Activated CD4-positive, alpha-beta T cell treated with anti-CD3 and anti-CD28 coated beads, Interleukin-10, Interleukin-2, amounts not matched to agents 100 ng/mL and 50 ng/mL, durations not matched to agents 16 hours and 8 hours (primary cell): ENCODE data around the gene TWIST2.

Source experiments
- DNase-seq: peaks from one replicate; pipeline ENCODE4 v3.0.0-alpha.2; 2020

The TWIST2 gene

DNA sequence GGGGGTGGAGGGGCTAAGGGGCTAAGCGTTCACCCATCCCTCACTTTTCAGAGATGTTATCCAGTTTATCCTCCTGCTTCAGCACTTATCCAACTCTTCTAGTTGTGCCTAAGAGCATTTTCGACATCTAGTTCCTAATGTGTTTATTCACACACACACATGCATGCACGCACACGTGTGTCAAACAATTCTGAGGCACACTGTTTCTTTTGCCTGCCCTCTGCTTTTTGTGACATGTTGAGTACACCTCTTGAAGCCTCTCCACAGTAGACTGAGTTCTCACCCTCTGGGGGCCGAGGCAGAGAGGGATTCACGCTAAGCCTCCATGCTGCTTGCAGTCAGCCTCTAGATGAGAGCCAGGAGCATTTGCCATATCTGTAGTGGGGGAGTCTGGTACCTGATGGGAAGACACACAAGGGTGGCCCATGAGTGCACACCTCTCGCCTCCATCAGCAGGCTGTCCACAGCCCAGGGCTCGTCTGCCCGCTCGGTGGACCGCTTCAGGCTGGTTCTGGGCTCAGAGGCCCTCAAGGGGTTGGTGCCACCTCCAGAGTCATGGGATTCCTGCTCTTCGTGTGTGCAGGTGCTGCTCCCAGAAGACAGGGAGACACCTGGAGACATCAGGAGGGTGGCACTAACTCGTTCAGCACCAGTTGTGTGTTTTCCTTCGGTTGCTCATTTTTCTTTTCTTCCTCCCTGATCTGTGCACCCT lies 11.9 kb downstream of the TWIST2 start:
- DNase-seq = no peak

DNA sequence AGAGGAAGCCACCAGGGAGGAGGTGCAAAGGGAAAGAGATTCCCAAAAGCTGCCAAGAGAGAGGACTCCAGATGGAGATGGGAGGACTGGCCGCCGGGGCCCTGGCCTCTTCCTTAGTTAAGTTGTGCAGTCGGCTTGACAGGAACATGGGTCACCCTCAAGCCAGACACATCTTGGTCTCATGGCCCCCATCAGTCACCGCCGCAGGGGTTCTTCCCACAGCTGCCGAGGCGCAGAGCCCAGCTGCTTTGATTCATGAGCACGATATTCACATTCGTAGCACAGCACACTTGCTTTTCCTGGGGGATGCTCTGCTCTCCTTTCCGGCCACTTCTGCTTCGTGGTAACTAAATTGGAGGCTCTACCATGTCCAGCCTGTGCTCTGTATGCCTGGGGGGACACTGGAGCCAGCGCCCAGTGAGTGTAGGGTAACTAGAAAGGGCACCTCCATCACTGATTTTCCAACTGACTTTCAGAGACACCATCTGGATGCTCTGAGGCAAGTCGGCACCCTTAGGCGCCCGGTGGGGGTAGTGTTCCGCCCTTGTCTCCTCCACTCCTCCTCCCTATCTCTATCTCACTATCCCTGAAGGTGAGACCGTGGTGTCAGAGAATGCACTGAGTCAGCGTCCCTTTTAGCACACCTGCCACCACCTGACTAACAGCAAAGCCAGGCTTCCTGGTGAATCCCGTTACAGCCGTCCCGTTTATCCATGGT lies 13.3 kb downstream of the TWIST2 start:
- no peak for DNase-seq

DNA sequence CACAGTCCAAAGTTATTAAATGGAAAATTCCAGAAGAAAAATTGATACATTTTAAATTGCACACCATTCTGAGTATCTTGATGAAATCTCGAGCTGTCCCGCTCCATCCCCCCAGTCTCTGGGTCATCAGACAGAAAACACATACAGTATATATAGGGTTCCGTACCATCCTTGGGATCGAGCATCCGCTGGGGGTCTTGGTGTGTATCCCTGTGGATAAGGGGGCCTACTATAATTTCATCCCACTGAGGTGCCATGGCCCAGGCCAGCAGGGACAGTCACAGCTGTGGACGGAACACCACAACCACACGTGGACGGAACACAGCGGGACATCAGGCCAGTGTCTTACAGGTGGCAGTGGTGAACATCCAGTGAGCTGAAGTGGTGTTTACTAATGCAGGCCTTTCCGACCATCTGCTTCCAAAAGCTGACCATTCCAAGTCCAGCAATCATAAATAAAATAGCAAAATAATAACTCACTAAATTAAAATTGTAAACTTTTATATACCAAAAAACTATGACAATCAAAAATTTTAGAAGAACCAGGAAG lies 14.0 kb downstream of the TWIST2 start:
- no peak for DNase-seq

DNA sequence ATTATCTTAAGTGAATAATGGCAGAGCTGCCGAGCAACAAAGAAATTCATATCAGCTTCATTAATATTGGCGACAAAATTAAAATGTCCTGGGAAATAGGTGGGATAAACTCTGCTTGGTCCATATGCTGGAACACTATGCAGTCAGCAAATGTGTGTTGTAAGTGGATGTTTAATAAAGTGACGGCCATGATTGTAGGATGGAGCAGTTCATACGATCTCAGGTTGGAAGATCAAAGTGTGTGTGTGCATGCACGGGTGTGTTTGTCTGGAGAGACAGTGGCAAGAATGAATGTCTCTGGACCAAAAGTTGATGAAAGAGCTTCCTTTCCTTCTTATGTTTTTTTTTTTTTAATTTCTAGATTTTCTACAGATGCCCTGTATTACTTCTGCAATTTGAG lies 14.8 kb downstream of the TWIST2 start:
- no peak for DNase-seq

DNA sequence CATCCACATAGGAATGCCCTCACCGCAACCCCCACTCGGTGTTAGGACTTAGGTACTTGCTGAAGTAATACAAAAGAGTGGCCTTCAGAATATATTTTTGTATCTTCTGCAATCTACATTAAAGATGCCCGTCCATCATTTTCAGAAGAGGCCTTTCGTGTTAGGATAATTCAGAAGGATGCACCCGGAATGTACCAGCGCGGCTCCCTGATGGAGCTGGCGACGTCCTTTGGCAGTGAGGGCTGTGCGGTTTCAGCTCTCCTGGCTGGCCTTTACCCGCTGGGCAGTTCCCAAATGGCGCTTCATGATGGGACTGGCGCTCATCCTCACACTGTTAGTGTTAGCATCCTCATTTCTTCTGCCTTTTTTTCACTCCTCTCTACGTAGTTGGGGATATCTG lies 15.3 kb downstream of the TWIST2 start:
- DNase-seq = no peak

DNA sequence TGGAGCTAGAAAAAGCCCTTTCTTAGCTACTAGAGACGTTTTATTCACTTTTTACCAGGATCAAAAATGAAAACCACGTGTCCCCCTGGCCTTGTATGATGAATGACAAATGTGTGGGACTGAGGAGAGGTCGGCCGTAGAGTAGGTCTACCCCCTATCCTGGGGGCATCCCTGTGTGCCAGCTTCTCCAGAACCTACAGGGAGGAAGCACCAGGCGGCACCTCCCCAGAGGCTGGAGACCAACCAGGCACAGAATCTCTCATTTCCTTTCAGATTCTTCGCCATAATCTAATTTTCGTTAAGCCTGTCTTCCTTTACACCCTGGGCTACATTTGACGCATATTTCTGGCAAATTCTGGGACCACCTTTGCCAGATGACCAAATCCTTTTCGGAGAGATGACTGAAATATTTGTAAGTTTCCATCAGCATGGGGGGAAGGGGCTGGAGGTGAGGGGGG lies 15.9 kb downstream of the TWIST2 start:
- no peak for DNase-seq

DNA sequence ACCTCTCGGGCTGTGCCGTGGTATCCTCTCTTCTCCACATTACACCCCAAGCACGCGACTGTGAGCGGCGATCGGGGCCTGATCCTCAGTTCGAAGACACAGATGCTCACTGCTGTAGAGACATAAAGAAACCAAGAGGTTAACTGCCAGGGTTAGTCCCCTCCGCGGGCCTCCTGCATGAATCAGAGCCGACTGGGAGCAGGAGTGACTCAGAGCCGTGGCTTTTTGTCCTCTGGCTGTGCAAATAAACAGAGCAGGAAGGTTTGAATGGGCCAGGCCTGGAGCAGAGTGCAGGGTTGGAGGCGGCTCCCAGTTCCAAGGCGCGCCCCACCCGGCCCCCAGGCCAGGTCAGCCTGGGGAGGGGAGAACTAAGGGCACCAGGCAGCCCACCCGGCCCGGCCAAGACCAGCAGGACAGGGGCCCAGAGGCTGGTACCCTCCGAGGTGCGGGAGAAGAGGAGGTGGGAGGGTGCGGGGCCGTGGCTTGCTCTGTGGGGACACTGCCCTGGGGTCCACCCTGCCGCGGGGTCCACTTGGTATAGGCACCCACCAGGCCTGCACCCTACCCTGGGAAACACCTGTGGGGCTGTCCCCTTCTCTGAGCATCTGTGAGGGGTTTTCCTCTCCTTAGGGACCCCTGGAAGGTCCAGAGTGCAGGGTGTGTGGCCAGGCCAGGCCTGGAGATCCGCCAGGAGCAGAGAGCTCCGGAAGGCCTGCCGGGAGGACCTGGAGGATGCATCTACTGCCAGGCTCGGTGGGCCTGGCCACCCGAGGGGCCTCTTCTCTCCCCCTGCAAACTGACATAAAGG lies 16.5 kb downstream of the TWIST2 start:
- DNase-seq = peak; percentile 63

DNA sequence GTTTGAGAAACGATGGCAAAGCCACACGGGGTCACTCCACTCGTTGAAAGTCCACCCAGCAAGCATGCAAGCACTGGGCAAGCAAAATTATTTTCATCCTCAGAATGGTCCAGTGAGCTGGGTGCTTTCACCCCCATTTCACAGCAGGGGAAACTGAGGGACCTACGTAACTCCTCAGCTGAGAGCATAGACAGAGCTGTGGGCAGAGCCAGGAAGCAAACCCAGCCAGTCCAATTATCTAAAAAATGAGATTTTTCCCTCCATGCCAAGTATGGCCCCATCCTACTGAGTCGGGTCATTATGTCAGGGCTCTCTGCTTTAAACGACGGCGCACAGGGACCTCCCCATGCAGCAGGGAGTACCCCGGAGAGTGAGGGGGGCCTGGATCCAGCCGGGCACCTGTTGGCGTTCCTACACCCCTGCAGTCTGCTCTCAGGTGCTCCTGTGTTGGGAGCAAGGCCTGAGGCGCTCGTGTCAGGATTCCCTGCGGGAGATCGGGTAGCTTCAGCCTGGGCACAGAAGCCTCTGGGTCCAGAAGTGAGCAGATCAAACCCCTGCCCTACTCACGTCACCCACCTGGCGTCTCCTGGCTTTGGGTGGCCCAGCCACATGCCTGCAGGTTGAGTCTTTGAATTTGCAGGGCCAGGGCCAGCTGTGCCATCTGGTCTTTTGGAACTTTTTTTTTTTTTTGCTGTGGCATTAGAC lies 17.3 kb downstream of the TWIST2 start:
- no peak for DNase-seq

DNA sequence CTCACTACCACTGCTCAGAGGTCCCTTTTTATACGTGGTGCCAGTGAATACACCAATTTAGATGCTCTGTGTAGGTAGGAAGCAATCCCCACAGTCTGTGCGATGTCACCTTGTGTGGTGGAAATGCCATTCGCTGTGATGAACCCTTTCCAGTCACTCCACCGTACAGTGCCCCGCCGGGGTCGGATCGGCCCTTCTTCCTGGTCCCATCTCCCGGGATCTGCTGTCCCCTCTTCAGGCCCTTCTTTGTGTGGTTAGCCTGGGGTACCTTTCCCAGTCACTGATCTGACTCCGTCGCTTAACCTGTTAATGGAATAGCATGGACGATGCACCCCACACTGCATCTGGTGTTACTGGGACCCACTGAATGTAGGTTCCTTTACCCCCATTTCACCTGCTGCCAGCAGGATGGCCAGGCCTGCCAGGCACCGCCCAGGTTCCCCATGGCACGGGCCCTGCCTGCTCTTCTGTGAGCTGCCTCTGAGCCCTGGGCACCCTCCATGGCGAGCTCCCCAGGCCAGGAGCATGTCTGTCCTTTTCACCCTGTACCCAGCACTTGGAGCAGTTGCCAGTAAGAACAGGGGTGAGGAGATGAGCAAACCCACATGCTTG lies 18.0 kb downstream of the TWIST2 start:
- no peak for DNase-seq

DNA sequence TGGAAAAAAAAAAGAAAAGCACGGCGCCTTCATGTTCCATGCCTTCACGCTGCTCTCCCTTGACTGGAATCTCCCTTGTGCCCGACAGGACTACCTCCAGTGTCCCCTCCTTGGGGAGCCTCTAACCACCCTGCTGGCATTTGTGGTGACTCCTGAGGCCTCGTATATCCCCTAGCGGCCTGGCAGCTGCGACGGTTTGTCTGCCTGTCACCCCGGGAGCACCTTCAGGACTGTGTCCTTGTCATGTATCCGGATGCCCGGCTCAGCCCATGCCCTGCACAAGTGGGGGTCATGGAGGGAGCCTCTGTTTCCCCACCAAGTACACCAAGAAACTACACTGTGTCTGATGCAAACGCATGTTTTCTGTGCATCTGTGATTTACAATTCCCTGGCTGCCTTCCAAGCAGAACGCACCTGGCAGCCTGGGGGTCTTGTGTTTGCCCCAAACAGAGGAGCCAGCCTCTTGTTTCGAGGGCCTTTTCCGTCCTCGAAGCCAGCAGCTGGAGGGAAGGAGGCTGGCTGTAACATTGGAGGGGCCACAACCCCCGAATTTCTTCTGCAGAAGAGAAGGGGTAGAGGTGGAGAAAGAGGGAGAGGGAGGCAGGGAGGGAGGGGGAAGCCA lies 18.9 kb downstream of the TWIST2 start:
- no peak for DNase-seq

DNA sequence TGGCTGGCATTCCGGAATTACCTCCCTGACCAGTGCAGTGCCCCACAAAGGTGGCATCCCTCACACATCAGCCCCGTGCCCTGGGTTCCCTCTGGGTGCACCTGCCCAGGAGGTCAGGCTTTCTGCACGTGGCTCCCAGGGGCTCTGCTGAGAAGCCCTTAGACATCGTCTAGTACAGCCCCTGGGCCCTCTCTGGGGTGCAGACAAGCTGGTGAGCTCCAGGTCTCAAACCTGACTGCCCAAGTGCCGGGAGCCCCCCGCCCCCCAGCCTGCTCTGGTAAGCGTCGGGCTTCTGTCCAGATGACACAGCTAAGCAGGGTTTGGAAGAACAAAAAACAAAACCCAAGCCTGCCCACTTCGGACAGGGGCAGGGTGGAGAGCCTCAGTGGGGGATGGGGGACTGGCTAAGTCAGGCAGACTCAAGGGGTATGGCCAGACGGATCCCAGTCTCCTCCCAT lies 20.2 kb downstream of the TWIST2 start:
- no peak for DNase-seq

DNA sequence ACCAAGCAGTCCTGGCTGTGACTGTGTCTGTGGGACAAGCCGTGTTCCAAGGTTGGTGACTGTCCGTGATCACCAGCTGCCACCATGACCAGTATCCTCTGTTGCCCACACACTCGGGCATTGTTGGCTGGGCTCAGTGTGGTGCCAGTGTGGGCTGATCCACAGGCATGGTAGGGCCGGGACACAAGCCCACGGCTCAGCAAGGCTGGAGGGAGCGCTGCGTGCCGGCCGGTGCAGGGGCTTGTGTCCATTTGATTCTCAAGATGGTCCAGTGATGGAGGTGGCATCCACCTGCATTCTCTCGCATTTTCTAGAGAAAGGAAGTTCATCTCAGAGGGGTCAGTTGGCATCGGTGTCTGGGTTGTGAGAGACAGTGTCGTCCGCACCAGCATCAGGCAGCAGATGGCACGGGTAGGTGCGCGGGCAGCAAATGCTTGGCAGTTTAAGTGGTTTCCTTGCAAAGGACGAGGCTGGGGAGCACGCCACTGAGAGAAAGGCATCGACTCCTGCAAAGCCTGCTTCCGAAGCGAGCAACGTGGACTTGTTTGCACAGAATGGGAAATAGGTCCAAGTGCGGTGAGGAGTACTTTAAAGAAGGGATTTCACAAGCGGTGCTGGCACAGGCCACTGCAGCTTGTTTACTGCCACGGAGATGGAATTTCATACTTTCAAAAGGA lies 20.9 kb downstream of the TWIST2 start:
- no peak for DNase-seq

DNA sequence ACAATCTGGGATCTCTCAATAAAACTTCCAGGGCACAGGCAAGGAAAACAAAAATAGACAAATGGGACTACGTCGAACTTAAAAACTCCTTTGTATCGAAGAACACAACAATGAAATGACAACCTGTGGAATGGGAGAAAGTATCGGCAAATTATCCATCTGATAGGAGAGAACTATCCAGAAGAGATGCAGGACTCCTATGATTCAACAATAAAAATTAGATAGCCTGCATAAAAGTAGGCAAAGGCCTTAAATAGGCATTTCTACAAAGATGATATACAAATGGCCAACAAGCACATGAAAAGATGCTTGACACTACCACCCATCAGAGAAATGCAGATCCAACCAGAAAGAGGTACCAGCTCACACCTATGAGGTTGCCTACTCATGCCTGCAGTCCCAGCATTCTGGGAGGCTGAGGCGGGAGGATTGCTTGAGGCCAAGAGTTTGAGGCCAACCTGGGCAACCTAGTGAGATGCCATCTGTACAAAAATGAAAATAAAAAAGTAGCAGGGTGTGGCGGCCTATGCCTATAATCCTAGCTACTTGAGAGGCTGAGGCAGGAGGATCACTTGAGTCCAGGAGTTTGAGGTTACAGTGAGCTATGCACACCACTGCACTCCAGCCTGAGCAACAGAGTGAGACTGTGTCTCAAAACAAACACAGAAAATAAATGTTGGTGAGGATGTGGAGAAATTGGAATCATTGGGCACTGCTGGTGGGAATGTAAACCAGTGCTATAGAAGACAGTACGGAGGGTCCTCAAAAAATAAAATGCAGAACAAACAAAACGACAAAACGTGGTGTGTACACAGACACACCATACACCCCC lies 21.6 kb downstream of the TWIST2 start:
- no peak for DNase-seq

DNA sequence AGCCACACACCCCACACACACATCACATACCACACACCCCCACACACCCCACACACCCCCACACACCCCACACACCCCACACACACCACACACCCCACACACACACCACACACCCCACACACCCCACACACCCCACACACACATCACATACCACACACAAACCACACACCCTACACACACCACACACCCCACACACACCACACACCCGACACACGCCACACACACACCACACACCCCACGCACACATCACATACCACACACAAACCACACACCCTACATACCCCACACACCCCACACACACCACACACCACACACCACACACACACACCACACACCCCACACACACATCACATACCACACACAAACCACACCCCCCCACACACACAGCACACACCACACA lies 22.4 kb downstream of the TWIST2 start:
- DNase-seq = no peak

DNA sequence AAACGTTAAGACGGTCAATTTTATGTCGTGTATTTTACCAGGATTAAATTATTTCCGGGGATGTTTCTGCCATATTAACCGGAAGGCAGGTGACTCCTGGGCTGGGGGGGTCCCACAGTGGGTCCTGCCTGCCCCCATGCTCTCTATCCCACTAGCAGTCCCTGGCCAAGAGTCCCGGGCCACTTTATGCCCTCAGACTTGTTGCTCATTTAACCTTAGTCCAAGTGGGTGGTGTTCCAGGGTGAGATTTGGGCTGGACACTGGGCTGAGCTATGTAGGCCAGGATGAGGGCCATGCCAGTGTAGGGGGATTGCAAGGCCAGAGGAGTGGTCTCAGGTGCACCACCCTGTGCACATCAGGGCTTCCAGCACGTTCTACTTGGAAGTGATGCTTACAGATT lies 24.1 kb downstream of the TWIST2 start:
- no peak for DNase-seq

DNA sequence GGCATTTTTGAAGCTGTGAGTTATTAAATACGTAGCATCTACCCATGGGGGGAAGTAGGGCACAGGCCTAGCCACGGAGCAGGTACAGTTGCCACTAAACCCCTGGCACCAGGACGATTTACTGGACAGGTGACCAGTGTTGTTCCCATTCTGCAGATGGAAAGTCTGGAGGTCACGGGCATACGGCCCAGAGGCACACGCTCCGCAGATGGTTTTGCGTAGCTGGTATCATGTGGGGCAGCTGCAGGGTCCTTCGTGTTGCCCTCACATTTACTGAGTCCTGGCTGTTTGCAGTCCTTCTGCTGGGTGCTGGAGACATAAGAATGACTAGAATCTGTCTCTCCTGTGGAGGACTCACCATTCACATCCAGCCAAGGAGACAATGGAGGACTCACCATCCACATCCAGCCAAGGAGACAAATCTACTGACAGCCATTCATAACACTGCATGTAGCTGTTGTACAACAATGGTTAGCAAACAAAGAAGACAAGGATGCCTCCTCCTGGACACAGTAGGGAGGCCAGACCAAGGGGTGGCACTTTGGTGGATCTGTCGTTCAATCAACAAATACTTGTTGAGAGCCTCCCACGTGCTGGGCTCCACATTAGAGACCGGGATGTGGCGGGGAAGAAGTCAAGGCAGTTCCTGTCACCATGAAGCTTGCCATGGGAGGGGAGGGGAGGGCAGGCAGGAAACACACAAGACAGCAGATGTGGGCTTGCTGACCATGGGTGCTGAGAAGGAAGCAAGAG lies 24.9 kb downstream of the TWIST2 start:
- no peak for DNase-seq

DNA sequence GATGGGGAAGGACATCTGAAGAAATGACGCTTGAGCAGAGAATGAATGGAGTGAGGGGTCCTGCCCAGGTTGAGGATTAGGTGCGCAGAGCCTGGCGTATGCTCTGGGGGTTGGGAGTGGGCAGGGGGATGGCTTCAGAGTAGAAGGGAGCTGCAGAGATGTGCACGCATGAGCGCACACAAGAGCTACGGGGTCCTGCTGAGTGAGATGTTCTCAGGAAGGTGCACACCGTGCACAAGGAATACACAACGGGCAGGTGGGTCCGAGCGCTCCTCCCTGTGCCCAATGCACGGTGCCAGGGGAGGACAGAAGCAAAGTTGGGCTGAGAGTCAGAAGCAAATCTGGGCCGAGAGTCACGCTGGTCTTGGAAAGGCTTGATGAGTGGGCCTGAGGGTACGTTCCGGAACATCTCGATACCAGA lies 25.5 kb downstream of the TWIST2 start:
- no peak for DNase-seq

DNA sequence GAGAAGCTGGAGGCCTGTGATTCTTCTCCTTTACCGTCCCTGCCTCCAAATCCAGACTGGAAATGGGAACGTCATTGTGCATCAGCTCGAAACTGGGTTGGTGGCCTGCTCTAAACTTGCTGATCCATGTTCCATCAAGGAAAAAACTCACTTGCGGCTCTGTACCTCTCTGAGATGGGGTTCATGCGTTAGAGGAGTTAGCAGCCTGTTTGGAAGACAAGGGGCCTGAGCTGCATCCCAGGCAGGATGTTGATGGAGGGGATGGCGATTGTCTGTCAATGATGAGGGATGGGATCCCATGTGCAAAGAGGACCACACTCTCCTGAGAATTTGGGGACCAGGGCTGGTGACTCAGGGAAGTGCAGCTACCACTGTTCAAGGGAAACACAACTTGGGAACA lies 26.0 kb downstream of the TWIST2 start:
- no peak for DNase-seq

DNA sequence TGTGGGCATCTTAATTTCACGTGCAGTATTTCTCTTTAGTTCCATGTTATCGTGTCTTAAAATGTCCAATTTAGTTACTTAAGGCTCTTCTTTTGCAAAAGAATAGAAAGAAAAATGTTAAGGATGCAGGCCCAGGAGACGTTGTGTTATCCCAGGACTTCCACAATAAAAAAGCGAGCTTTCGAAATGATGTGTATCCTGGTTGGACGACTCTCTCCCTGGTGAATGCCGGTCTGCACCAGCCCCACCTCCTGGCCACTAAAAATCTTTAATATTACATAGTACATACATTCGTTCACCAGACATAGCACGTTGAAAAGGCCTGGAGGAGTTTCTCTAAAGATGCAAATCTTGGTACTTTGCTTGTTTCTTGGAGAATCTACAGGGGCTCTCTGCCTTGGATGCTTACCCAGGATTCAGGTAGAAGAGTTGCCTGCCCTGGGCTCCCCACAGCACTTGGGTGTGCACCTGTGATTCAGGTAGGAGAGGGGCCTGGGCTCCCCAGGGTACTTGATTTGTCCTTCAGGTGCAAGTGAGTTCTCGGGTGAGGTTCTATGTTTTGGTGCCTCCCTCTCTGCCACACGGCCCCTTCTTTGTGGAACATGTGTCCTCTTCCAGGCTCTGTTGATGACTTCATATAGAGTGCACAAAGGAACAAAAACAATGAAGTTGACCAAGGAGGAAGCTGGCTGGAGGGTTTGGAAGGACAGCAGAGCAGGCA lies 26.6 kb downstream of the TWIST2 start:
- DNase-seq = no peak
